AG09319 (cell line): ENCODE data around the gene LEF1.

Experiments
- DNase-seq: peaks from one replicate; pipeline ENCODE4 v3.0.0-alpha.2; 2010; ENCODE audit warnings: low read depth; ENCODE audit errors: extremely low read depth
- CTCF ChIP-seq: IDR thresholded peaks from 2 replicates; pipeline ENCODE4 v1.5.1; 2011; ENCODE audit warnings: low read depth, mild to moderate bottlenecking, inconsistent platforms, low read length, moderate library complexity

LEF1 gene

GRCh38 chr4:108045687-108046024 lies 123.1 kb downstream of the LEF1 start:
- DNase-seq: no peak
- no peak for TF ChIP-seq CTCF

GRCh38 chr4:108044951-108045686 lies 123.6 kb downstream of the LEF1 start:
- DNase-seq: no peak
- no peak for TF ChIP-seq CTCF

GRCh38 chr4:108043526-108043925 lies 125.2 kb downstream of the LEF1 start:
- no peak for DNase-seq
- TF ChIP-seq CTCF: no peak

GRCh38 chr4:108042927-108043326 lies 125.8 kb downstream of the LEF1 start:
- no peak for TF ChIP-seq CTCF
- no peak for DNase-seq

GRCh38 chr4:108037884-108038283 lies 130.8 kb downstream of the LEF1 start:
- TF ChIP-seq CTCF: no peak
- no peak for DNase-seq

- no peak for DNase-seq
Observed at GRCh38 chr4:108036213-108036612, 132.5 kb downstream of the LEF1 start.

GRCh38 chr4:108035691-108036090 lies 133.0 kb downstream of the LEF1 start:
- TF ChIP-seq CTCF: no peak
- DNase-seq: no peak

More at GRCh38 chr4:108036213-108036612, 132.5 kb downstream of the LEF1 start:
- TF ChIP-seq CTCF: no peak
